KMS-11 (cell line): Measurements from ENCODE around the gene DDA1.

Experiments used
- H2AFZ ChIP-seq: fragments of 200-600 bp; sonication (generic); 2 replicates; pipeline ENCODE4 v1.6.1; 2016; ENCODE audit warnings: antibody characterized with exemption, mixed run types, low read depth
- H3K27ac ChIP-seq: fragments of 200-600 bp; sonication (generic); 2 replicates; pipeline ENCODE4 v1.6.1; 2016; ENCODE audit warnings: mild to moderate bottlenecking, mixed run types
- H3K27me3 ChIP-seq: fragments of 200-600 bp; sonication (generic); 2 replicates; pipeline ENCODE4 v1.6.1; 2017; ENCODE audit warnings: mild to moderate bottlenecking, low read depth, mixed run types, moderate library complexity; ENCODE audit not compliant: insufficient read depth
- H3K36me3 ChIP-seq: fragments of 200-600 bp; sonication (generic); 2 replicates; pipeline ENCODE4 v1.6.1; 2017; ENCODE audit warnings: mild to moderate bottlenecking, mixed run types; ENCODE audit not compliant: insufficient read depth
- H3K4me1 ChIP-seq: fragments of 200-600 bp; sonication (generic); 2 replicates; pipeline ENCODE4 v1.6.1; 2016; ENCODE audit warnings: mild to moderate bottlenecking, low read depth, mixed run types; ENCODE audit not compliant: poor library complexity, severe bottlenecking
- H3K4me2 ChIP-seq: fragments of 200-600 bp; sonication (generic); 2 replicates; pipeline ENCODE4 v1.7.0; 2016; ENCODE audit warnings: mild to moderate bottlenecking, mixed run types
- H3K4me3 ChIP-seq: fragments of 200-600 bp; sonication (generic); IDR thresholded peaks from 2 replicates; pipeline ENCODE4 v1.6.1; 2017; ENCODE audit warnings: low read depth, low read length, mixed read lengths; ENCODE audit not compliant: insufficient read depth
- H3K79me2 ChIP-seq: fragments of 200-600 bp; sonication (generic); 2 replicates; pipeline ENCODE4 v1.6.1; 2016; ENCODE audit warnings: low read depth, mixed run types; ENCODE audit not compliant: insufficient read depth
- H3K9ac ChIP-seq: fragments of 200-600 bp; sonication (generic); 2 replicates; pipeline ENCODE4 v1.6.1; 2016; ENCODE audit warnings: mild to moderate bottlenecking, mixed run types
- H4K20me1 ChIP-seq: fragments of 200-600 bp; sonication (generic); 2 replicates; pipeline ENCODE4 v1.6.1; 2016; ENCODE audit warnings: mild to moderate bottlenecking, mixed run types; ENCODE audit not compliant: insufficient read depth
- CTCF ChIP-seq: fragments of 200-600 bp; sonication (generic); conservative IDR thresholded peaks from 2 replicates; pipeline ENCODE4 v1.6.1; 2017; ENCODE audit warnings: low read depth, mild to moderate bottlenecking, antibody characterized with exemption, low read length, moderate library complexity, mixed read lengths

DDA1 gene

DNA sequence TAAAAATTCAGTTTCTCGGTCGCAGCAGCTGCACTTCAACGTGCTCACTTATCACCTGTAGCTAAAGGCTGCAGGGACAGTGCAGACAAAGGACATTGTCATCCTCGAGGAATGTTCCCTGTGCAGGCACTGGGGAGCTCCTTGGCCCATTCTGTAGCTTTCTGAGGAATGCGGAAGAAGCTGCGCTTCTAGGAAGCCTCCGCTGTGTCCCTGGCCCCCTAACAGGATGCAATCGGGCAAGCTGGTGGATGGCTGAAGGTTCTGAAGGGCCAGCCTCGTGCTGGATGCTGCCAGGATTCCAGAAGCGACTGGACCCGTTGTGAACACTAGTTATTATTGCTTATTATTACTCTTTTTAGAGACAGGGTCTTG is 17.2 kb downstream of the DDA1 start:
- H3K9ac ChIP-seq, result no peak overlapping the region
- no peaks in the 10 kb centered on the region for H3K36me3 ChIP-seq
- H3K79me2 ChIP-seq, result no peaks in the 10 kb centered on the region
- H3K27ac ChIP-seq, result no peak overlapping the region
- no peaks in the 10 kb centered on the region for H4K20me1 ChIP-seq
- no peak overlapping the region for H3K4me2 ChIP-seq
- no peaks in the 10 kb centered on the region for H3K4me1 ChIP-seq
- no peak overlapping the region for H3K4me3 ChIP-seq
- TF ChIP-seq CTCF, result no peak
- no peaks in the 10 kb centered on the region for H3K27me3 ChIP-seq
- no peak overlapping the region for H2AFZ ChIP-seq

GRCh38 chr19:17327068-17327653 is 17.8 kb downstream of the DDA1 start:
- H3K36me3 ChIP-seq, result no peaks in the 10 kb centered on the region
- TF ChIP-seq CTCF, result no peak
- H3K27me3 ChIP-seq, result no peaks in the 10 kb centered on the region
- H3K4me1 ChIP-seq, result no peaks in the 10 kb centered on the region
- no peak overlapping the region for H2AFZ ChIP-seq
- no peaks in the 10 kb centered on the region for H3K79me2 ChIP-seq
- H3K4me2 ChIP-seq, result no peak overlapping the region
- no peak overlapping the region for H3K4me3 ChIP-seq
- no peaks in the 10 kb centered on the region for H4K20me1 ChIP-seq
- no peak overlapping the region for H3K9ac ChIP-seq
- no peak overlapping the region for H3K27ac ChIP-seq

- H3K79me2 ChIP-seq, result no peaks in the 10 kb centered on the region
- H3K27ac ChIP-seq, result no peak overlapping the region
- no peaks in the 10 kb centered on the region for H3K27me3 ChIP-seq
- no peak overlapping the region for H2AFZ ChIP-seq
- TF ChIP-seq CTCF, result no peak
- H3K4me2 ChIP-seq, result no peak overlapping the region
- no peaks in the 10 kb centered on the region for H3K36me3 ChIP-seq
- H3K4me3 ChIP-seq, result no peak overlapping the region
- H3K9ac ChIP-seq, result no peak overlapping the region
- H4K20me1 ChIP-seq, result no peaks in the 10 kb centered on the region
- H3K4me1 ChIP-seq, result peaks cover 3% of the 10 kb centered on the region
Measured at GRCh38 chr19:17327654-17328516, 18.5 kb downstream of the DDA1 start.

DNA sequence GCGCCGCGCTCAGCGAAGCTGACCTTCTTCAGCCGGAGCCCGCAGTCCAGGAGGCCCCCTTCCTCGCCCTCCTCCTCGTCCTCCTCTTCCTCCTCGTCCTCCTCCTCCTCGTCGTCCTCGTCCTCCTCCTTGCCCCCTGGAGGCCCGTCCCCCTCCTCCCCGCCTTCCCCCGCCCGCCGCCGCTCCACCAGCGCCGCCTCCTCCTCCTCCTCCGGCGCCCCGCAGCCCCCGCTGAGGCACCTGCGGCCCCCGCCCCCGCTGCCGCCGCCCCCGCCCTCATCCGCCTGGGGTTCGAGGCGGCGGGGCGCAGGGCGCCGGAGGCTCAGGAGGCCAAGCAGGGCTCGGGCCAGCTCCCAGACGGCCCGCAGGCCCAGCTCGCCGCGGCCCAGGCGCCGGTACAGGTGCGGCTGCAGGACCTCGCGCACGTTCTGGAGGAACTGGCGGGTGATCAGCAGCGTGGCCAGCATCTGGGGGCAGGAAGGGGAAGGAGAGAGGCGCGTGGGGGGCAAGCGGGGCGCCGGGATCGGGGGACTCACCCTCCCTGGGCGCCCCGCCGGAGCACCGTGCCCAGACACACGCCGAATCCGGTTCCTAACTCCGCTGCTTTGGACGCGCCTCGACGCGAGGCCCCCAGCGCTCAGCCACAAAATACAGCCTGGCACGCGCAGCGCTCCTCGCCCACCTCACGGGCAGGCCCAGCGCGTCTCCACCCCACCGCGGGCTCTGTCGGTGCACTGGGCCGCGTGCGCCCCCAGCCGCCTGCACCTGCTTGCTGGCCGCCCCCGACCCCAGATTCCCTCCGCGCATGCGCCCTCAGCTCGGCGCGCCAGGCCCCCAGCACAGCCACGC is 19.4 kb downstream of the DDA1 start:
- Histone ChIP-seq H3K27me3 (no peaks in the 10 kb centered on the region), H3K4me2 (no peak overlapping the region), H3K9ac (no peak overlapping the region), H3K79me2 (no peaks in the 10 kb centered on the region), H3K27ac (no peak overlapping the region), H3K4me1 (peaks cover 5% of the 10 kb centered on the region), H3K4me3 (no peak overlapping the region), H3K36me3 (no peaks in the 10 kb centered on the region), H4K20me1 (no peaks in the 10 kb centered on the region), H2AFZ (no peak overlapping the region)
- TF ChIP-seq CTCF, result no peak
